Amniotic stem cell (primary cell): ENCODE measurements around the gene CLDN22.
A peak's percentile ranks its signal among the peaks of the same experiment; 100 is the strongest.

Experiments
- DNase-seq: peaks from one replicate; lab custom pipeline; 2025; lab: John Stamatoyannopoulos, UW

Gene CLDN22

GRCh38 chr4:183320211-183321059 is at the start of gene CLDN22:
Gene CLDN22, minus strand, starts transcription at chr4:183320276. Its CDS starts 58 bp downstream, at chr4:183320218.
- no peak for DNase-seq

GRCh38 chr4:183369073-183369472 is 49.0 kb upstream of the CLDN22 start:
- no peak for DNase-seq

- no peak for DNase-seq
Observed at GRCh38 chr4:183366206-183366835, 46.2 kb upstream of the CLDN22 start.

- no peak for DNase-seq
Observed at GRCh38 chr4:183364025-183364424, 43.9 kb upstream of the CLDN22 start.

- no peak for DNase-seq
Observed at GRCh38 chr4:183362916-183363542, 43.0 kb upstream of the CLDN22 start.

- DNase-seq: no peak
Observed at GRCh38 chr4:183362036-183362435, 42.0 kb upstream of the CLDN22 start.

GRCh38 chr4:183360161-183360919 is 40.3 kb upstream of the CLDN22 start:
- no peak for DNase-seq

GRCh38 chr4:183358215-183358755 is 38.2 kb upstream of the CLDN22 start:
- no peak for DNase-seq

- DNase-seq: no peak
Observed at GRCh38 chr4:183356931-183357675, 37.0 kb upstream of the CLDN22 start.

- no peak for DNase-seq
Observed at GRCh38 chr4:183356173-183356830, 36.2 kb upstream of the CLDN22 start.

GRCh38 chr4:183355405-183355804 is 35.3 kb upstream of the CLDN22 start:
- DNase-seq: no peak

GRCh38 chr4:183354219-183354618 is 34.1 kb upstream of the CLDN22 start:
- DNase-seq: no peak

- DNase-seq: no peak
Observed at GRCh38 chr4:183353557-183353956, 33.5 kb upstream of the CLDN22 start.

GRCh38 chr4:183352546-183352945 is 32.5 kb upstream of the CLDN22 start:
- DNase-seq: no peak

- no peak for DNase-seq
Observed at GRCh38 chr4:183350317-183351071, 30.4 kb upstream of the CLDN22 start.

- no peak for DNase-seq
Observed at GRCh38 chr4:183349673-183350072, 29.6 kb upstream of the CLDN22 start.

- DNase-seq: peak; percentile 78
Observed at GRCh38 chr4:183348706-183349659, 28.9 kb upstream of the CLDN22 start.

- DNase-seq: no peak
Observed at GRCh38 chr4:183348136-183348535, 28.1 kb upstream of the CLDN22 start.

- DNase-seq: no peak
Observed at GRCh38 chr4:183347566-183347965, 27.5 kb upstream of the CLDN22 start.
